HG03135 (cell line): ENCODE data around the gene TAOK3.

Source experiments
- ATAC-seq: cut with Tn5 transposase; IDR thresholded peaks from one replicate; pipeline ENCODE4 v1.9.1; 2021; ENCODE audit warnings: mild to moderate bottlenecking, moderate library complexity; ENCODE audit not compliant: unreplicated experiment

Gene TAOK3

GRCh38 chr12:118103201-118103600 lies 269.5 kb downstream of the TAOK3 start:
- ATAC-seq = no peak

GRCh38 chr12:118102609-118103008 lies 270.1 kb downstream of the TAOK3 start:
- no peak for ATAC-seq

GRCh38 chr12:118102070-118102469 lies 270.6 kb downstream of the TAOK3 start:
- no peak for ATAC-seq

GRCh38 chr12:118101051-118101450 lies 271.7 kb downstream of the TAOK3 start:
- no peak for ATAC-seq
